Large intestine (tissue), 3 donors: ENCODE results near the gene SAMSN1. TPM values are rescaled to one million over a fixed set of nuclear protein-coding genes. Genes with fewer than 3 reads are reported as not detected.

Source experiments
- DNase-seq, 2 donors: peaks; one replicate each; pipeline versions ENCODE4 v3.0.0 to v3.0.0-alpha.2; 2013
- H3K27ac ChIP-seq: one replicate; pipeline ENCODE4 v1.5.1; 2013; ENCODE audit warnings: low read length
- H3K27me3 ChIP-seq: 2 replicates; pipeline ENCODE4 v1.6.1; 2013; ENCODE audit warnings: low read length; ENCODE audit not compliant: control insufficient read depth, insufficient read depth
- H3K36me3 ChIP-seq: 2 replicates; pipeline ENCODE4 v1.6.1; 2013; ENCODE audit warnings: low read length; ENCODE audit not compliant: control insufficient read depth, insufficient read depth
- H3K4me1 ChIP-seq: one replicate; pipeline ENCODE4 v1.6.1; 2013; ENCODE audit warnings: low read length; ENCODE audit not compliant: control insufficient read depth, insufficient read depth
- H3K4me3 ChIP-seq: one replicate; pipeline ENCODE4 v1.5.1; 2013; ENCODE audit warnings: low read length
- H3K9me3 ChIP-seq: one replicate; pipeline ENCODE4 v1.6.1; 2013; ENCODE audit warnings: mild to moderate bottlenecking, low read depth, low read length, moderate library complexity; ENCODE audit not compliant: control insufficient read depth
- WGBS: methylation state at CpG from one replicate; pipeline ENCODE4 v1.1.5; 2013; ENCODE audit warnings: low lambda C conversion rate; ENCODE audit not compliant: insufficient coverage; 5-methylcytosine and 5-hydroxymethylcytosine counted together
- polyA plus RNA-seq: library from polyadenylated mRNA; unstranded; fragments of 120-200 nt; gene quantifications from one replicate; pipeline ENCODE4 v1.2.1, GENCODE V29; 2013

The SAMSN1 gene
- polyA plus RNA-seq, 1 donor: 3.4 TPM

- Histone ChIP-seq H3K4me3 (no peak overlapping the region), H3K4me1 (no peaks in the 10 kb centered on the region), H3K36me3 (no peaks in the 10 kb centered on the region), H3K27me3 (no peaks in the 10 kb centered on the region), H3K9me3 (no peaks in the 10 kb centered on the region), H3K27ac (no peak overlapping the region)
- WGBS: no CpG with 5 or more reads among the region's 4 CpGs
- no peak for DNase-seq
These were observed 107.9 kb downstream of the SAMSN1 start for GRCh38 chr21:14438211-14438610.

GRCh38 chr21:14435423-14435822 is 110.7 kb downstream of the SAMSN1 start:
- Histone ChIP-seq H3K4me3 (no peak overlapping the region), H3K9me3 (no peaks in the 10 kb centered on the region), H3K36me3 (no peaks in the 10 kb centered on the region), H3K27ac (no peak overlapping the region), H3K4me1 (no peaks in the 10 kb centered on the region), H3K27me3 (no peaks in the 10 kb centered on the region)
- DNase-seq: no peak
- WGBS: no CpG with 5 or more reads among the region's 1 CpG

Other genes starting within 250 kb of the SAMSN1 start
- gene HSPA13, start 163.2 kb downstream of the SAMSN1 start, polyA plus RNA-seq: 26.6 TPM